Measurements from ENCODE around the gene NDUFB2.

GRCh38 chr7:140723574-140723973 is 27.1 kb downstream of the NDUFB2 start:
- TF ChIP-seq, protein P1, sequence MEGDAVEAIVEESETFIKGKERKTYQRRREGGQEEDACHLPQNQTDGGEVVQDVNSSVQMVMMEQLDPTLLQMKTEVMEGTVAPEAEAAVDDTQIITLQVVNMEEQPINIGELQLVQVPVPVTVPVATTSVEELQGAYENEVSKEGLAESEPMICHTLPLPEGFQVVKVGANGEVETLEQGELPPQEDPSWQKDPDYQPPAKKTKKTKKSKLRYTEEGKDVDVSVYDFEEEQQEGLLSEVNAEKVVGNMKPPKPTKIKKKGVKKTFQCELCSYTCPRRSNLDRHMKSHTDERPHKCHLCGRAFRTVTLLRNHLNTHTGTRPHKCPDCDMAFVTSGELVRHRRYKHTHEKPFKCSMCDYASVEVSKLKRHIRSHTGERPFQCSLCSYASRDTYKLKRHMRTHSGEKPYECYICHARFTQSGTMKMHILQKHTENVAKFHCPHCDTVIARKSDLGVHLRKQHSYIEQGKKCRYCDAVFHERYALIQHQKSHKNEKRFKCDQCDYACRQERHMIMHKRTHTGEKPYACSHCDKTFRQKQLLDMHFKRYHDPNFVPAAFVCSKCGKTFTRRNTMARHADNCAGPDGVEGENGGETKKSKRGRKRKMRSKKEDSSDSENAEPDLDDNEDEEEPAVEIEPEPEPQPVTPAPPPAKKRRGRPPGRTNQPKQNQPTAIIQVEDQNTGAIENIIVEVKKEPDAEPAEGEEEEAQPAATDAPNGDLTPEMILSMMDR (conservative IDR thresholded peaks at IDR 0.05; ENCODE audit: low read length) = no peak
- no peak for TF ChIP-seq EZH2phosphoT487 (IDR thresholded peaks at IDR 0.05; ENCODE audit: borderline replicate concordance)
